Stimulated activated CD8-positive, alpha-beta memory T cell treated with anti-CD3 and anti-CD28 coated beads, Interleukin-4, amount 100 ng/mL, for 4 hours (primary cell): ENCODE results near the gene TRDMT1.
"Not testable (repeated sequence)": the region's sequence is repeated elsewhere in the genome, so short reads cannot be mapped to it uniquely, and the experiment has no call there.

ENCODE experiments used
- DNase-seq, 2 donors: peaks; one replicate each; pipeline ENCODE4 v3.0.0-alpha.2; 2020; ENCODE audit warnings: low read depth in 2 of 2, low spot score in 1 of 2

The TRDMT1 gene

DNA sequence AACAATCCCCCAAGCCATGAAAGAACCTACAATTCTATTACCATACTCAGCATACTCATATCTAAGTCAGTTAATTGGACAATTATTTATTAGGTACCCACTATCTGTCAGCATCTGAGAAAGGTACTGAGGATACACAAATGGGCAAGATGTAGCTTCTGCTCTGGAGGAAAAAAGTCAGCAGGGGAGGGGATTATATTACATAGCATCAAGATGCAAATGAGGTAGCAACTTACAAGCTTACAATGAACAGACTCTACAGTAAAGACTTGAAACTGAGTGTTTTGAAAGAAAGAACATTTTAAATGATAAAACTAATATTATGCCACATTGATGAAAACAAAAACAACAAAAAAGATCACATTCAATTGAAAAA is 61.1 kb downstream of the TRDMT1 start:
- no peak for DNase-seq

DNA sequence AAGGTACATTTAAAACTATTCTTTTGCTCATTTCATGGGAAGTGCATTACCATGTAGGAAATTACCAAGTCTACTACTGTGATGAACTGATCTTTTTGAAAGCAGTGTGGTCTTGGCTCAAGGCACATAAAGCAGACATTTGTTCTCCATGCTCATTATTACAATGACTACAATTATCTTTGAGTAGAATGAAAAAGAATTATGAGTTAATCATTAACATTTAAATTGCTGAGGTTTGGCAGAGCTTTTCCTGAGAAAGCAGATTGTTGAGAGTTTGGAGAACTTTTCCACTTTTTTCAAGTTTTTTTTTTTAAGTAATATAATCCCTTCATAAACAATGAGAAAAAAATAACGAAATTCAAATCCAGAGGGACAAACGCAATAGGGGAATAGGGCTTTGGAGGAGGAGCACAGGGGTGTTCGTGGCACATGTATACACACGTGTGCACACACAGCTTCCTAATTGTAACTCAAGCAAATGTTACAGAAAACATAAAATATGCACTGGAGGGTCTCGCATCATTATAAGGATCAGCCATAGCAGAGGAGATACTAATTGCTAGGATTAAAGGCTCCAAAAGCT is 62.9 kb downstream of the TRDMT1 start:
- no peak for DNase-seq

DNA sequence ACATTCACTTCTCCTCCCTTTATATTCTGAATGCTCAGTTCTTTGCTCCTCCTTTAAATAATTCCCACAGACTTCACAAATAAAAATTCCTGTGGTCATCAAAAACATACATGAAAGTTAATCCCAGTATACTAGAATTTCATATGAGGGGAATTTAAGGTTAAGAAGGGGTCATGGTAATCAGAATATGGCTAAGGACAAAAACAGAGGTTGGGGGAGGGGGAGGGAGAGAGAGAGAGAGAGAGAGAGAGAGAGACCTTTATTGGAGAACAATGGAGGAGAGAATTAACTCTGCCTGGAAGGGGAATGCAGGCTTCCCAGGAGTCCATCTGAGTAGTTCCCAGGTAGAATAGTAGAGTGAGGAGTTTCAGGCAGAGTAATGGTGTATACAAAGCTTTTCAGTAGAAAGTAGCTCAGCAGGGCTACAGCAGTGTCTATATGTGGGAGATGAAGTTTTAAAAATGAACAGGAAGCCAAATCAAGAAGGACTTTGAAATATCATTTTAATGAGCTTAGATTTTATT is 66.7 kb downstream of the TRDMT1 start:
- DNase-seq = no peak

DNA sequence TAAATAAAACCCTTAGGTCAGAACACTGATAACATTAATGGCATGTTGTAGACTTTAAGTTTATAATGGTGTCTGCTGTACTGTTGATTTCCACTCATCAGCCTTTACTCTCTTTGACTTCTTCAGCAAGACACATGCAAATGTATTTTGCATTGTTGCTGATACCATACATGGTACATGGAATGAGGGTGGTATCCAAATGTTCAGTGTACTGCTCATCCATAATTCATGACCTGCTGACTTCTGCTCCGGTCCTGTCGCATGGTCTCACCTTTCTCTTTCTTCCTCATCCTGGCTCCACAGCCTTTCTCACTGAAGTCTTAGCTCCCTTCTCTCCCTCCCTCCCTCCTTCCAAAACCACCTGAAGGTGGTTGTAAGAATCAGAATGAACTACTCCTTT is 67.2 kb downstream of the TRDMT1 start:
- no peak for DNase-seq

DNA sequence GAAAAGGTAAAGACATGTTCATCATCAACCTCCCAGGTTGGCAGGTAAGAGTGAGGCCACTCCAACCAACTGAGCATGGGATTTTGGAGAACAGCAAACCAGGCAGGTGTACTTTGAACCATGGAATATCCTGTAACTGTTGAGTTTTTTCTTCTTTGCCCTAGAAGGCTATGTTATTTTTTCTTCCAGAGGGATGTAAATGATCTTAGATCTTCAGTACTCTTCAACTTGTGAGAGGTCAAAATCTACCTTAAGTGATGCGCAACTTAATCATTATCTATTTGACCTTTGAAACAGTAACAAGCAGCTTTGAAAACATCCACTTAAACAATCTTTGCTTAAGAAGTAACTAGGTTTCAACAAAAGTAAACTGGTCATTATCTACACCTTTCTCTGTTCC is 71.7 kb downstream of the TRDMT1 start, which contains the start of gene CUBN:
CUBN (minus strand) TSS at position 71 of the 400 bp plus-strand sequence; CDS start at position 25, 46 bp downstream.
- no peak for DNase-seq

DNA sequence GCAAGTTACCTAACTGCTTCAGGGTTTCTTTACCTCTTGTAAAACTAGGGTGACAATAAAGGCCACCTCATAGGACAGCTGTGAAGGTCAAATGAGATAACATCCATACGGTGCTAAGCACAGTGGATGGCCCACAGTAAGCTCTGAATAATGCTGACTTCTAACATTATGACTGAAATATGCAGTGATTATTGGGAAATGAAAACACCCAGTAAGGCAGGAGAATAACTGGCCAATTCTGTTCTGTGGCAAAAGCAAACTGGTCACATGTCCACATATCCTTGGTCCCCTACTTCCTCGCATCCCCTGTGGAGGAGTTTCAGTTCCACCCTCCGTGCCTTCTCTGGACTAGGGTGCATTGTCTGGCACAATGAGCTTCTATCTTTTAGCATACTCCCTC is 73.2 kb downstream of the TRDMT1 start:
- DNase-seq = no peak

DNA sequence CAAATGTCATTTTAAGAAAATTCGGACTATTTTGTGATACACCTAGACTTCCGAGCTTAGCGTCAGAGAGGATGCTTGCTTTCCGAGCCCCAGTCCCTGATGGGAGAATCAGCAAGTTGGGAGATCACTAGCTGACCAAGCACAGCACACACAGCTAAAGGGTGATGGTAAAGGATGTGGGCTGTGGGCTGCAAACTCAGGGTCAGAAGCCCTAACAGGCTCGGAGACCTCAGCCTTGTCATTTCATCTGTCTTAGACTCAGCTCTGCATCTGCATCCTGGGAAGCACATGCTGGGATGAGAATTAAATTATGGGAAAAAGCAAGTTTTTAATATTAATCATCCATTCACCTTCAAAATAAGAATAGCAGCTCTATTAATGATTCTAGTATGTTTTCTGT is 75.1 kb downstream of the TRDMT1 start:
- no peak for DNase-seq

DNA sequence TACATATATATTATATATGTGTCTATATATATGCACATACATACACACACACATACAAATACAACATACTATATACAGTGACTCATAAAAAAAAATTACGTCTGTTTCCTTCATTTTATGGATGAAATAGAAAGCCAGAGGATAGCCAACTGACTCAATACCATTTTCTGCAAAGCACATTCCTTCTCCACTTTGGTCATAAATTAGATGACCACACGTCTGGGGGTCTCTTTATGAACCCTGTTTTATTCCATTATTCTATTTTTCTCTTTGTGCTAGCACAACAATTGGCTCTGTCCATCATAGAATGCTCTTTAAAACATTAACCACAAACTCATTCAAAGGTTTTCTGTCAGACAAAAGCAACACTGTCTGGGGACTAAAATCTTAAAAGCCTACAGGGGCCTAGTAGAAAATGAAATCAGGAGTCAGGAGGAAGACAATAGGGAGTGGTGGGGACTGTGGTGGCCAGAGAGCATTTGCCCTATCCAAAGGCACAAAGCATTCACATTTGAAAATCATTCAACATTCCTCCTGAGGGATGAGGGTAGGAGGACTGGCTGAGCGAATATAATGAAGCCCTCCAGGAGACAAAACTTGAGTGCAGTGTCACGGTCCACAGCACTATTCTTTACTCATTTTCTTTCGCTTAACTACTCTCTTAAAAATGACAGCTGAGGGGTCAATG is 76.1 kb downstream of the TRDMT1 start:
- DNase-seq = no peak

DNA sequence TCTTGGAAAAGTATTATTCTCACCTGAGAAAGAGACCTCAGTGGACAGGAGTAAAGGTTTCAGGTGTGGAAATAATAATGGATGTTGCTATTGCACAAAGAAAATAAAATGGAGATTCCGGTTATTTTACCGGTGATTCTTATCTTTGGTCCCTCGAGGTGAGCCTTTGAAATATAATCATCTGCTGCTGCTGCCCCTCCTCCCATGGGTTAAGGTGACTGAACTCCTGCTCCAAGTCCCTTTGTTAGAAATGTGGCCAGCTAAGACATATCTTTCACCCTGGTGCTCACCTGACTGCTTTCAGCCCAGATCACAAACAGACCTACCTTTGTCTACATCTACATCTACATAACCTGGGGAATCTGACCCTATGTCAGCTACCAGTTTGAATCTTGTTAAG is 77.5 kb downstream of the TRDMT1 start:
- DNase-seq = no peak

DNA sequence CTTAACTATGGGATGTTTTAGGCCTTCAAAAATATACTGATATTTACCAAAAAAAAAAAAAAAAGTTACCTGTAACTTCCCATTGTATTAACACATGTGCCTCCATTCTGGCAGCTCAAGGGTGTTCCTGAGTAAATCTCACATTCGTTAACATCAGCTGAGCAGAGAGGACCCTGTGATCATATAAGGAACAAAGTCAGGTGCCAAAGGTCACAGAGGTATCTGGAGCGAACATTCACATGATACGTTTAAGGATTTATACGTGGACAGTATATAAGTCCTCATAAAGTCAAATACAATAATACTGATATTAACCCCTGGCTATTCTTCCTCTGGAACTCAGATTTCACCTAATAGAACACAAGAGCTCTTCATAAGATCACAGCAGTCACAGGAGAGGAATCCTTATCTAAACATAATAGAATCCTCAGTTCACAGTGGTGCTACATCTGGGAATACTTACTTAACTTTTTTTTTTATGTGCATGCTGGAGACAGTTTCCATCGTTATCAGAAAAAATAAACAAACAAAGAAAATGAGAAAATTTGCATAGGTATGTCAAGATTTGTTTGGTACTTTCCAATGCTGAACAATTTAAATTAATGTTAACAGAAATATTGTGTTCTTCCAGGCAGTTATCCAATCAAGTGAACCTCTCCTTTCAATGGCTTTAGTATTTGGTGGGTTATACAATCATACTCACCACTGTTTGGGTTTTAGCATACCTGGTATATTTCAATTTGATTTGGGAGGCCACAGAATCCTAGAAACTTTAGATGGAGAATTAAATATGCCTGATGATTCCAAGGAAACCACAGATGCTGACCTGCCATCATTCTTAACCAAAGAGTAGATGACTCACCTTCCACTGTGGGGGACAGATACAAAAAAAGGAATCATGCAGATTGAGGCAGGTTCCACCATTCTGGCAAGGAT is 78.5 kb downstream of the TRDMT1 start:
- no peak for DNase-seq

DNA sequence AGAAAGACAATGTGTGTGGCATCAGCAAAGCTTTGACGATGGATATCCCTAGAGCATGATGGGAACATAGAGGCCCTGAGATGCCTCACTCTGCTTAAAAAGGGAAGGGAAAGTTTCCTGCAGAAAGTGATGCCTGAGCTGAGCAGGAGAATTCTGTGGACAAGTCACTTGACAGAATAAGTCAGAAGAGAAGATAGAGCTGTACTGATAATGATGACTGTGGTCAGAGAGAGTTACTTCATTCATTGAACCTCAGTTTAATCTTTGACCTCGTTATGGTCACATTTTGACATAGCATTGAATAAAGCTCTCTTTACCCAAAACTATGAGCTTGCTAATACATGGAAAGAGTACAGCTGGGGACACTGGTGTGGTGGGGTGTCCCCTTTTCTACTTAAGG is 79.4 kb downstream of the TRDMT1 start:
- DNase-seq = no peak

DNA sequence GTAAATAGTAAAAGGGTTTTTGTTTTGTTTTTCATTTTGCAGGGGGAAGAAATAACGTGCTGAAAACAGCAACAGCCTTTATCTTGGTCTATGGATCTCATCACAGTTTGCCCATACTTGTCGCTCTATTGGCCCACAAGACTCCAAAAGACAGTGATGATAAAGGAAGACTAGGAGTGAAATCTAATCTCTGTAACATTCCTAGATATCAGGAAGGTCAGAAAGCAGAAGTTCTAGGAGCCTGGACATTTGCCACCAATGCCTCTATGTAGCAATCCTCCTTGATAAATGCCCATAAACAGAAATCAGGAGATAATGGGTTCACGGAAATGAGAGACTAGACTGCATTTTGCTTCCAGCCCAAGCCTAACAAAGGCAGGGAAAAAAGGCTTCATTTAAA is 80.8 kb downstream of the TRDMT1 start:
- DNase-seq = no peak

DNA sequence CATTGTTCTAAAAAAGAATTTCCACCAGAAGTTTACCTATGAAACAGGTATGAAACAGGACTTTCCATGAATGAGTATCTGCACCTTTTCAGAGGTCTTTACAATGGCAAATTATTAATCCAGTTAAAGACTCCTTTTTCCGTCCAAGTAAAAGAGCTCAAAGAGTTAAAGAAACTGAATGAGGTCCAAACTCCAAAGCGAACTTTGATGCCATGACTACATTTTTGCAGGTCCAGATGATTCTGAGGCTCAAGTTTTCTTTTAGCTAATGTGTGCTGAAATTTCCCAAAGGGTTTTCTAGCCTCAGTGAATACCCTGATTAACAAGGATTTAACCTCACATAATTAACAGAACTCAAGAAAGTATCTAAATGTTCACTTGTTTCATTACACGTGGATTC is 81.6 kb downstream of the TRDMT1 start:
- DNase-seq = no peak

DNA sequence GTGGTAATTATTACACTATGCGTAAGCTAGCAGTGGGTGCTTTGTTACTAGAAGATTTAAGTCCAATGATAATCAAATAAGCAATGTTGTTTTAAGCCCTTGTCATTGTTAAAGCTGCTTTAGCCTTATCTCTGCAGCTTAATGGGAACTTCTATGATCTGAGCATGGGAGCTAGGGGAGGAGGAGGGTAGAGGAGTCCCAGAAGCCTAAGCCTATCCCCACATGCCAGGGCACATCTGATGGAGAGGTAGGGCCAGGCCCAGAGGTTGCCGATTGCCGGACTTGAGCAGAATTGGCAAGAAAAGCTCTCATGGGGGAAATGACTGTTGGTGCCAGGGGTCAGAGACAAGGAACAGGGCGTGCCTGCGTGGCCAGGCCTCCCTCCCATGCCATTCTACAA is 85.3 kb downstream of the TRDMT1 start:
- DNase-seq = no peak

DNA sequence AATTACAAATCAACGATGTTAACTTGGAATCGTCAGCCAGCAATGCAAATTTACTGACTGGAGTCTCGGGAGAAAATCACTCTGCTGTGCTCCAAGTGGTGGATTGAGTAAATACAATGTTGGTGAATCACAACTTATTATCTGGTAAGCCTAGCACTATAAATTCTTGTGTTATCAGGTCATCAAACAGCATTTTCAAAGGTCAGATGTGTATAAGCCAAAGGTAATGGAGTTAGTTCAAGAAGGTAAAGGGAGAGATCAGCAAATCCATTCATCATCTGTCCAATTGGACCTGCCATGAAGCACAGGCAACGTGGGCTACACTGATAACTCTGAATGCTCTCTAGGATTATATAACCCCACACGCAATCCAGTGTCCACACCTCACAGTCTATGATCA is 85.8 kb downstream of the TRDMT1 start:
- no peak for DNase-seq

DNA sequence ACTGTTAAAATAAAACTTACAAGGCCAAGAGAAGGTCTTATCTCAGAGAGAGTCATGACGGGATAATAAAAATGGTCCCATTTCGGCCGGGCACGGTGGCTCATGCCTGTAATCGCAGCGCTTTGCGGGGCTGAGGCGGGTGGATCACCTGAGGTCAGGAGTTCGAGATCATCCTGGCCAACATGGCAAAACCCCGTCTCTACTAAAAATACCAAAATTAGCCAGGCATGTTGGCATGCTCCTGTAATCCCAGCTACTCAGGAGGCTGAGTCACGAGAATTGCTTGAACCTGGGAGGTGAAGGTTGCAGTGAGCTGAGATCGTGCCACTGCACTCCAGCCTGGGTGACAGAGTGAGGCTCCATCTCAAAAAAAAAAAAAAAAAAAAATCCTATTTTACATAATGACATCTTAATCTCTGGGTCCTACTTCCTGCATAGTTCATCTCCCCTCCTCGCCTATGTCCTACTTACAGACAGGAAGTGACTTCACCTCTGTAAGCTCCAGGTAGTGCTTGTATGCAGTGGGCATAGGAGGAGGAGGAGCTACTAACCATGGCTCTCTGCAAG is 86.5 kb downstream of the TRDMT1 start:
- DNase-seq = not testable (repeated sequence)

DNA sequence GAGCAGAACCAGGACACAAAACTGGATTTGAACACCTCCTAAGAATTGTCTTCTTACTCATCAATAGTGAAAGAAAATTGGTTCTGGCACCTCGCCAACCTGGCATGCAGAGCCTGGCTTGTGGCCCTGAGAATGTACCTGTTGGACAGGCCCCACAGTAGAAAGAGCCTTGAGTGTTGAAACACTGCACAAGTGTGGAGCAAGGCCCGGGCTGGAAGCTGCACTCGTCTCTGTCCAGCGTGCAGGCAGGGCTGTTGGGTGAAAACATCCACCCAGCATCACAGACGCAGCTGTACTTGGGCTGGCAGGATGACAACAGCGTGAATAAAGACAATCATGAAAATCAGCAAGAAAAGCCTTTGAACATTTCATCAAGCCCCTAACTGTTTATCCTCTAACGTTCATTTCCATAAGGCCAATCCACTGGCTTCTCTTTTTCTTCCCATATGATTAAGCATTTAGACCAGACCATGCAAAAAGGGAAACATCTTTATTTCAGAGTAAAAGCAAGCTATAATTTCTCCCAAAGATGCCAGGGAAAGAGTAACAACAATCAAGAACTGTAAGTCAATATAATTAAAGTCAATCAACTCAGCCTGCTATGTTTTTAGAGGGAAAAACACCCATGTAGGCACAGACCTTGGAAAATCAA is 87.5 kb downstream of the TRDMT1 start:
- no peak for DNase-seq

DNA sequence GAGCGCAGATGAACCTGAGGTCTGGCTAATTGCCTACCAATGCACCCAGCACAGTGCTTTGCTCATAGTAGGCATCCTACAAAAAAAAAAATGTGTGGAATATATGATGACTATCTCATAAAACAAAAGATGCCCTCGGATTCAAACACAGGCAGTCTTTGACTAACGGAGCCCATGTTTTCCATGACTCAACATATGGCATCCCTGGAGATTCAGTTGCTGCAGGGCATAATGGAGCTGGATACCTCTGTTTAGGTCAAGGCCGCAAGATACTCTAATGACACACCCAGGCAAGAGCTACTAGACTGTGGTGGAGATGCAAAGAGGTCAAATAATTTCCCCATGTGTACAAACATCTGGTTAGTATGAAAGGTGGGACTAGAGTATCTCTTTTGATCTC is 88.1 kb downstream of the TRDMT1 start:
- DNase-seq = no peak

DNA sequence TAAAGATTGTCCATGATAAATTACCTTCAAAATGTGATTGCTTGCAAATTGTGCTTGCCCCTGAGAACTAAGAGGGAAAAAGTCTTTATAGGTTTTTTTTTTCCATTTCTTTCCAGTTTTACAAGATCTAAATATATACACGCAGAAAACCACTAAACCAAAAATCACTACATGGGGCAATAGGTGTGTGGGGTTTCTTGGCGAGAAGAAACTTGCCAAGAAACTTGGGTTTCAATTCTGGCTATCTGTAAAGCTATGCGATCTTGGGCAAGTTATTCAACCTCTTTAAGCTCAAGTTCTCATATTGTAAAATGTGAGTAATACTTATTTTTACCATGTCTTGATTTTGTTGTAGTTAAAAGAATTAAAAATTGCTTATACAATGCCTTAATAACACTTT is 88.9 kb downstream of the TRDMT1 start:
- no peak for DNase-seq

DNA sequence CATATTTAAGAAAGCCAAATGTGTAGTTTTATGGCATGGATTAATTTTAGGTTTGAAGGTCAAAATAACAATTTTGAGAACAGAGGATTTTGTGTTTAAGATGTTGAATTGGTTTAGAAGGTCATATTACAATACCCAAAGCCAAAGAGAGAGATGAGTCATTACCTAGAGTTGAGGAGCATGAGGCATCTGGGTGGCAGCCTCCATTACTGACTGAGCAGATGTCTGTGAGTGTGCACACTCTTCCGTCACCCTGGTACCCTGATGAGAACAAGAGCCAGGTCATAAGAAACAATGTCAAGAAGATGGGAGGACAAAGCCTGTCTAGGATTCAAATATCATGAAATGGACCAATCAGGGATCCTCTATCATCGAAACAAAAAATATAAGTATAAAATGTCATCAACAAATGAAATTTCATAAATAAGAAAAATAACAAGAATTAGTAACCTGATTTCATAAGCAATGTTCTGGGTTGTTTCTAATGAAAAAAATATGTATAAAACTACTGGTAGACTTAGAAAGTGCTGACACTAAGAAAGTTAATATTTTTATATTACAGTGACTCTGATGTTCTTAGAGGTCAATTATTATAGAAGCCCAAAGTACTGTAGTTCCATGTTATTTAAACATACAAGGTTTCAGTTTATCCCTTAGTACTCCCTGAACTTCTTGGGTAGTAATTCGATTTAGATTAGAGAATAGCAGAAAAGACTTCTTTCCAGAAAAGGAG is 91.8 kb downstream of the TRDMT1 start:
- DNase-seq = no peak
